A549 (cell line): ENCODE results near the gene ADAMTS2. TPM values are rescaled to one million over a fixed set of nuclear protein-coding genes. Genes with fewer than 3 reads are reported as not detected.

Source experiments
- ATAC-seq, 2 experiments: fragments of 200-7000 bp in 1 of 2; fragments of >200 bp in 1 of 2; cut with Nextera tagmentation in 1 of 2; cut with Tn5 transposase in 1 of 2; 3 replicates each; pipeline versions ENCODE4 v1.8.0 to v1.9.1; 2018 to 2020; ENCODE audit warnings: mild to moderate bottlenecking in 1 of 2, moderate library complexity in 1 of 2
- CTCF ChIA-PET: fragments of 300-600 bp; sonication (Branson Sonifier 250); formaldehyde crosslinking; extraction: SDS; loops from one replicate; lab custom pipeline; 2021; ENCODE audit warnings: antibody characterized with exemption, inconsistent platforms; lab: Yijun Ruan, JAX
- POLR2A ChIA-PET: fragments of 350-600 bp; formaldehyde crosslinking; extraction: SDS; loops from one replicate; lab custom pipeline; 2021; ENCODE audit warnings: antibody characterized with exemption, inconsistent platforms; lab: Yijun Ruan, JAX
- DNase-seq, 2 experiments: peaks; one replicate each; pipeline versions ENCODE4 v3.0.0 to v3.0.0-alpha.2; 2011 to 2016; ENCODE audit warnings: low read depth in 1 of 2, low spot score in 1 of 2
- FAIRE-seq: peaks from 2 replicates; lab custom pipeline; 2011; peaks lifted over from hg19 to GRCh38; lab: Jason Lieb, UNC
- H3K27ac ChIP-seq, 2 experiments: fragments of >200 bp; sonication (Bioruptor Twin); formaldehyde crosslinking; 3 replicates each; pipeline ENCODE4 v1.5.1; 2016 to 2017
- H3K4me1 ChIP-seq: fragments of >200 bp; sonication (Bioruptor Twin); formaldehyde crosslinking; 3 replicates; pipeline ENCODE4 v1.6.1; 2016
- H3K4me2 ChIP-seq: fragments of >200 bp; sonication (Bioruptor Twin); formaldehyde crosslinking; 3 replicates; pipeline ENCODE4 v1.6.1; 2016
- H3K4me3 ChIP-seq: fragments of >200 bp; sonication (Bioruptor Twin); formaldehyde crosslinking; 3 replicates; pipeline ENCODE4 v1.5.1; 2016
- H3K9me3 ChIP-seq: fragments of >200 bp; sonication (Bioruptor Twin); formaldehyde crosslinking; 3 replicates; pipeline ENCODE4 v1.6.1; 2016
- CHD2 ChIP-seq: fragments of 150-350 bp; IDR thresholded peaks from 2 replicates; pipeline ENCODE4 v1.6.1; 2014; ENCODE audit warnings: low read length; ENCODE audit not compliant: partially characterized antibody
- ESRRA ChIP-seq: fragments of 150-350 bp; IDR thresholded peaks from 2 replicates; pipeline ENCODE4 v1.6.1; 2014; ENCODE audit warnings: mild to moderate bottlenecking, low read length, borderline replicate concordance
- FOXS1 ChIP-seq: fragments of 250-450 bp; sonication (Bioruptor Pico); IDR thresholded peaks from 2 replicates; pipeline ENCODE4 v1.5.0; 2020; ENCODE audit warnings: mild to moderate bottlenecking, moderate library complexity
- GATA3 ChIP-seq: IDR thresholded peaks from 2 replicates; pipeline ENCODE4 v1.6.1; 2012; ENCODE audit warnings: borderline replicate concordance
- HDAC2 ChIP-seq: fragments of 200-600 bp; sonication (generic); IDR thresholded peaks from 2 replicates; pipeline ENCODE4 v1.6.1; 2016
- HOXA7 ChIP-seq: fragments of 250-450 bp; sonication (Bioruptor Pico); IDR thresholded peaks from 2 replicates; pipeline ENCODE4 v1.5.0; 2020; ENCODE audit warnings: mild to moderate bottlenecking, moderate library complexity
- HOXB5 ChIP-seq: fragments of 250-450 bp; sonication (Bioruptor Pico); IDR thresholded peaks from 2 replicates; pipeline ENCODE4 v1.5.0; 2020; ENCODE audit warnings: mild to moderate bottlenecking, moderate library complexity
- KDM1A ChIP-seq: fragments of 200-600 bp; sonication (generic); IDR thresholded peaks from 2 replicates; pipeline ENCODE4 v1.6.1; 2016; ENCODE audit warnings: low read depth, mild to moderate bottlenecking
- KDM5A ChIP-seq: fragments of 200-600 bp; sonication (generic); IDR thresholded peaks from 2 replicates; pipeline ENCODE4 v1.6.1; 2016; ENCODE audit warnings: antibody characterized with exemption, mild to moderate bottlenecking
- MAZ ChIP-seq: fragments of 150-350 bp; IDR thresholded peaks from 2 replicates; pipeline ENCODE4 v1.6.1; 2014; ENCODE audit warnings: antibody characterized with exemption, low read depth, low read length, borderline replicate concordance
- NFE2L2 ChIP-seq: fragments of 150-350 bp; conservative IDR thresholded peaks from 2 replicates; pipeline ENCODE4 v1.6.1; 2014; ENCODE audit warnings: low read length
- NPAS2 ChIP-seq: fragments of 250-450 bp; sonication (Bioruptor Pico); IDR thresholded peaks from 2 replicates; pipeline ENCODE4 v1.8.0; 2022; ENCODE audit warnings: mild to moderate bottlenecking, moderate library complexity, borderline replicate concordance
- POLR2AphosphoS2 ChIP-seq: conservative IDR thresholded peaks from 2 replicates; pipeline ENCODE4 v1.6.1; 2012; ENCODE audit warnings: low read length, improper control_type of control experiment, inconsistent platforms
- RARB ChIP-seq: fragments of 250-450 bp; sonication (Bioruptor Pico); IDR thresholded peaks from 2 replicates; pipeline ENCODE4 v1.8.0; 2021; ENCODE audit warnings: mild to moderate bottlenecking, moderate library complexity
- RCOR1 ChIP-seq: fragments of 150-350 bp; IDR thresholded peaks from 2 replicates; pipeline ENCODE4 v1.6.1; 2014; ENCODE audit warnings: antibody characterized with exemption, low read length, low read depth
- RNF2 ChIP-seq: fragments of 200-600 bp; sonication (generic); IDR thresholded peaks from 2 replicates; pipeline ENCODE4 v1.6.1; 2016; ENCODE audit warnings: low read depth, mild to moderate bottlenecking, antibody characterized with exemption, moderate library complexity, borderline replicate concordance
- SMC3 ChIP-seq: fragments of >200 bp; sonication (Bioruptor Twin); formaldehyde crosslinking; IDR thresholded peaks from 3 replicates; pipeline ENCODE4 v1.6.1; 2018; ENCODE audit warnings: inconsistent platforms
- ZC3H11A ChIP-seq: fragments of 450-650 bp; IDR thresholded peaks from 2 replicates; pipeline ENCODE4 v1.6.1; 2014; ENCODE audit warnings: antibody characterized with exemption, mild to moderate bottlenecking
- ZNF302 ChIP-seq: fragments of 250-450 bp; sonication (Bioruptor Pico); IDR thresholded peaks from 2 replicates; pipeline ENCODE4 v1.9.0; 2021; ENCODE audit warnings: inconsistent platforms, mild to moderate bottlenecking, moderate library complexity
- ZSCAN20 ChIP-seq: fragments of 250-450 bp; sonication (Bioruptor Pico); IDR thresholded peaks from 2 replicates; pipeline ENCODE4 v1.8.0; 2022; ENCODE audit warnings: mild to moderate bottlenecking, moderate library complexity
- WGBS: methylation state at CpG from one replicate; pipeline ENCODE4 v1.1.6; 2017; ENCODE audit errors: missing lambda C conversion rate; 5-methylcytosine and 5-hydroxymethylcytosine counted together
- polyA plus RNA-seq, 4 experiments: library from polyadenylated mRNA; depleted of rRNA in 3 of 4; stranded (reverse); fragments of >200 nt; fragmentation: RNase III in 1 of 4; extraction: RNeasy Plus Mini Kit Qiagen cat#74134 plus additional on column Dnase treatment in 1 of 4; gene quantifications; 2 replicates in 3 of 4; 3 replicates in 1 of 4; pipeline ENCODE4 v1.2.3, GENCODE V29; 2011 to 2017
- TF ChIP-seq, protein P1 (sequence below): fragments of 450-650 bp; IDR thresholded peaks from 2 replicates; pipeline ENCODE4 v1.6.1; 2014; ENCODE audit warnings: antibody characterized with exemption
- TF ChIP-seq, protein P2 (sequence below): IDR thresholded peaks from 2 replicates; pipeline ENCODE4 v1.6.1; 2012

ADAMTS2 gene
- polyA plus RNA-seq, 2 of the 4 experiments (the other 2 are of a cell fraction), result not detected

DNA sequence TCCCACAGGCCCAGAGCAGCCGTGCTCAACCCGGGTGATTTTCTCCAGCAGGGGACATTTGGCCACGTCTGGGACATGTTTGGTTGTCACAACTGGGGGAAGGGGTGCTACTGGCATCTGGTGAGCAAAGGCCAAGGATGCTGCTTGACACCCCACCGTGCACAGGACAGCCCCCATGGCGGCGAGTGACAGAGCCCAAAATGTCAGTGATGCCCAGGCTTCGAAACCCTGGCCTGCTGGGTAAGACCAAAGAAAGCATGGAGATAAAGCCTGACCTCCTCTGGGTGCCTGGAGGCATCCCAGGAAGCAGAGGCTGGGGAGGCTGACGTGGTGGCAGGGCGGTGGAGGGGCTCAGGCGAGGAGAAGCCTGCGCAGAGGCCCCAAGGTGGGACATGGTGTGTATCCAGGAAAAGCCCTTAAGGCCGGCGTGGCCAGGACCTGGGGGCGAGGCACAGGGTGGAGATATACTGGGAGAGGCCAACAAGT, 218.7 kb downstream of the ADAMTS2 start:
- WGBS, result 24% methylated on average over 12 of the region's 14 CpGs
- H3K9me3 ChIP-seq, result peaks cover 23% of the 10 kb centered on the region; the same call in 2 of the 3 replicates
- no peaks in the 10 kb centered on the region for H3K4me1 ChIP-seq
- DNase-seq (no peak), FAIRE-seq (no peak), ATAC-seq (no peak)
- POLR2A ChIA-PET, result no interaction called here
- TF ChIP-seq GATA3 (no peak), ZC3H11A (no peak), KDM1A (no peak), FOXS1 (no peak), ESRRA (no peak), CHD2 (no peak), RCOR1 (no peak), HOXB5 (no peak), NFE2L2 (no peak), MAZ (no peak), RARB (CRISPR knock-in tag) (no peak), RNF2 (no peak), HOXA7 (CRISPR knock-in tag) (no peak), HDAC2 (no peak)
- TF ChIP-seq, protein P1, sequence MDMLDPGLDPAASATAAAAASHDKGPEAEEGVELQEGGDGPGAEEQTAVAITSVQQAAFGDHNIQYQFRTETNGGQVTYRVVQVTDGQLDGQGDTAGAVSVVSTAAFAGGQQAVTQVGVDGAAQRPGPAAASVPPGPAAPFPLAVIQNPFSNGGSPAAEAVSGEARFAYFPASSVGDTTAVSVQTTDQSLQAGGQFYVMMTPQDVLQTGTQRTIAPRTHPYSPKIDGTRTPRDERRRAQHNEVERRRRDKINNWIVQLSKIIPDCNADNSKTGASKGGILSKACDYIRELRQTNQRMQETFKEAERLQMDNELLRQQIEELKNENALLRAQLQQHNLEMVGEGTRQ, result no peak
- TF ChIP-seq, protein P2, sequence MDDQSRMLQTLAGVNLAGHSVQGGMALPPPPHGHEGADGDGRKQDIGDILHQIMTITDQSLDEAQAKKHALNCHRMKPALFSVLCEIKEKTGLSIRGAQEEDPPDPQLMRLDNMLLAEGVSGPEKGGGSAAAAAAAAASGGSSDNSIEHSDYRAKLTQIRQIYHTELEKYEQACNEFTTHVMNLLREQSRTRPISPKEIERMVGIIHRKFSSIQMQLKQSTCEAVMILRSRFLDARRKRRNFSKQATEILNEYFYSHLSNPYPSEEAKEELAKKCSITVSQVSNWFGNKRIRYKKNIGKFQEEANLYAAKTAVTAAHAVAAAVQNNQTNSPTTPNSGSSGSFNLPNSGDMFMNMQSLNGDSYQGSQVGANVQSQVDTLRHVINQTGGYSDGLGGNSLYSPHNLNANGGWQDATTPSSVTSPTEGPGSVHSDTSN, result no peak
- no peak overlapping the region for H3K4me3 ChIP-seq
- no peak overlapping the region for H3K27ac ChIP-seq
- CTCF ChIA-PET, result no interaction called here
- no peak overlapping the region for H3K4me2 ChIP-seq

DNA sequence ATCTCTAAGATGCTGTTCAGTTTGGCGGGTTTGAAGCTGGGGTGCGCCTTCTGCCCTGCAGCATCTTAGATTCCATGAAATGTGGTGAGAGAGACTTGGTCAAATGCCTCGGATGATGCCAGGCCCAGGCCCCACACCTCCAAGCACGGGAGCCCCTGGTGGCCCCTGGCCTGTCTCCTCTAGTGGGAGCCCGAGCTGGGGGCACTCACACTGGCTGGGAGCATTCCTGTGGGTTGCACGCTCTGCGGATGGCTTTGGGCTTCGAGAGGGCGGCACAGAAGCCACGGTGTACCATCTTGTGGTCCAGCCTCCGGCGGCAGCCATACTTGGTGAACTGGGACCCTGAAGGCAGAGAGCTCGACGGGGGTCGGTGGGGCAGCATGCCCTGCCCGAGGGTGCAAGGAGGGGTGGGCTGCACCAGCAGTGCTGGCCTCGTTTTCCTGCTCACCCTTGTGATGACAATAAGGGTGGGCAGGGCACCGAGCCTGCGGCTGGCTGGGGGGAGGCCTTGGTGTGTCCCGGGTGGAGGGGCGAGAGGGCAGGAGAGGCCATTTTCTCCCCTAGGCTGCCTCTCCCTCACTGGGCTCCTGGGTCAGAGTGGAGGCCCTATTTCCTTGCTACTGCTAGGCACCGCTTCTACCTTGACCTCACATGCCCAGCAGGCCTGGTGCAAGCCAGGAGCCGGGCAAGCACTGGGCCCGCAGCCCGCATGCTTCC, 219.3 kb downstream of the ADAMTS2 start:
- peaks cover 23% of the 10 kb centered on the region; the same call in 2 of the 3 replicates for H3K9me3 ChIP-seq
- H3K4me3 ChIP-seq, result no peak overlapping the region
- TF ChIP-seq RNF2, result no peak
- no peak for TF ChIP-seq SMC3
- TF ChIP-seq HOXB5, result no peak
- TF ChIP-seq KDM5A, result no peak
- no peak for TF ChIP-seq NPAS2 (CRISPR knock-in tag)
- no peak for TF ChIP-seq ZNF302 (CRISPR knock-in tag)
- TF ChIP-seq FOXS1, result no peak
- TF ChIP-seq, protein P2, result no peak
- TF ChIP-seq ZSCAN20, result no peak
- no peak for TF ChIP-seq KDM1A
- TF ChIP-seq POLR2AphosphoS2, result no peak
- WGBS, result 46% methylated on average over 12 of the region's 25 CpGs
- ChIA-PET POLR2A (no interaction called here), CTCF (no interaction called here)
- FAIRE-seq, result no peak
- no peak overlapping the region for H3K4me2 ChIP-seq
- no peak overlapping the region for H3K27ac ChIP-seq
- no peak for ATAC-seq
- H3K4me1 ChIP-seq, result no peaks in the 10 kb centered on the region
- DNase-seq, result no peak
